ENCODE data around the gene ZSCAN2. TPM values are rescaled to one million over a fixed set of nuclear protein-coding genes. Genes with fewer than 3 reads are reported as not detected.

ZSCAN2 gene
- total RNA-seq, 1 experiment from 2014 or later = 9.7 TPM

DNA sequence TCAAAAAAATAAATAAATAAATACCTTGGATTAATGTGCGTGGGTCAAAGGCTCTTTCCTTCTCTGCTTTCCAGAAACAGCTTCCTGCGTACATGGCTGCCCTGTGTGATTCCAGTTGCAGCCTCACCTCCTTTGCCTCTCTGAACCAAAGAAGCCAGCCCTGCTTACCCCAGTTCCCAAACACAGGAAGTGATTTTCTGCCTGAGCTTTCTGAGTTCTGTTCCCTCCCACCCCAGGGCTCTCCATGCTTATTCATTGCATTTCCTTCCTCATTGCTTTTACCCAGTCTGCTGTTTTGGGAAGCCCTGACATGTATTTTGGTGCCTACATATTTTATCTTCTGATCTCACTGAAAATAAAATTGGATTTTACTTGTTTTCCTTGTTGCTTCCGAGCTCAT, 15.4 kb downstream of the ZSCAN2 start:
- Histone ChIP-seq H3K36me3 (ENCODE audit: low read depth) (peaks cover 12% of the 10 kb centered on the region; the same call in 1 of the 2 replicates), H3K4me1 (replicated peaks; ENCODE audit: insufficient read depth) (no peaks in the 10 kb centered on the region), H3K27ac (no peak overlapping the region), H3K79me2 (ENCODE audit: low read depth) (no peaks in the 10 kb centered on the region), H2AFZ (no peak overlapping the region), H3K4me2 (no peak overlapping the region), H3K4me3 (no peak overlapping the region), H3K9me3 (ENCODE audit: insufficient read depth, low read depth) (peaks cover 13% of the 10 kb centered on the region; the same call in 1 of the 2 replicates), H3K9me2 (ENCODE audit: insufficient read depth) (no peaks in the 10 kb centered on the region), H4K20me1 (ENCODE audit: insufficient read depth) (no peaks in the 10 kb centered on the region), H3F3A (ENCODE audit: insufficient read depth, low read depth) (no peaks in the 10 kb centered on the region), H3K27me3 (ENCODE audit: insufficient read depth, low read depth) (no peaks in the 10 kb centered on the region)
- TF ChIP-seq, protein P1, sequence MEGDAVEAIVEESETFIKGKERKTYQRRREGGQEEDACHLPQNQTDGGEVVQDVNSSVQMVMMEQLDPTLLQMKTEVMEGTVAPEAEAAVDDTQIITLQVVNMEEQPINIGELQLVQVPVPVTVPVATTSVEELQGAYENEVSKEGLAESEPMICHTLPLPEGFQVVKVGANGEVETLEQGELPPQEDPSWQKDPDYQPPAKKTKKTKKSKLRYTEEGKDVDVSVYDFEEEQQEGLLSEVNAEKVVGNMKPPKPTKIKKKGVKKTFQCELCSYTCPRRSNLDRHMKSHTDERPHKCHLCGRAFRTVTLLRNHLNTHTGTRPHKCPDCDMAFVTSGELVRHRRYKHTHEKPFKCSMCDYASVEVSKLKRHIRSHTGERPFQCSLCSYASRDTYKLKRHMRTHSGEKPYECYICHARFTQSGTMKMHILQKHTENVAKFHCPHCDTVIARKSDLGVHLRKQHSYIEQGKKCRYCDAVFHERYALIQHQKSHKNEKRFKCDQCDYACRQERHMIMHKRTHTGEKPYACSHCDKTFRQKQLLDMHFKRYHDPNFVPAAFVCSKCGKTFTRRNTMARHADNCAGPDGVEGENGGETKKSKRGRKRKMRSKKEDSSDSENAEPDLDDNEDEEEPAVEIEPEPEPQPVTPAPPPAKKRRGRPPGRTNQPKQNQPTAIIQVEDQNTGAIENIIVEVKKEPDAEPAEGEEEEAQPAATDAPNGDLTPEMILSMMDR (conservative IDR thresholded peaks at IDR 0.05) = no peak
- TF ChIP-seq EZH2 (IDR thresholded peaks at IDR 0.05; ENCODE audit: low read depth) = no peak
- DNase-seq = no peak
- BruUV-seq (replicated peaks) = no TSS peak
- intact Hi-C loops (cut with micrococcal nuclease; ENCODE audit: unreplicated experiment) = no loop called here
- POLR2A ChIA-PET (ENCODE audit: unreplicated experiment) = interaction anchor here (0.7 kb wide), 1 partner anchor 136 kb away, joined by 4 read pairs; no protein-coding TSS in a partner anchor
- CTCF ChIA-PET = interaction anchor here (0.6 kb wide), 1 partner anchor 145 kb away, joined by 3 read pairs; no protein-coding TSS in a partner anchor

DNA sequence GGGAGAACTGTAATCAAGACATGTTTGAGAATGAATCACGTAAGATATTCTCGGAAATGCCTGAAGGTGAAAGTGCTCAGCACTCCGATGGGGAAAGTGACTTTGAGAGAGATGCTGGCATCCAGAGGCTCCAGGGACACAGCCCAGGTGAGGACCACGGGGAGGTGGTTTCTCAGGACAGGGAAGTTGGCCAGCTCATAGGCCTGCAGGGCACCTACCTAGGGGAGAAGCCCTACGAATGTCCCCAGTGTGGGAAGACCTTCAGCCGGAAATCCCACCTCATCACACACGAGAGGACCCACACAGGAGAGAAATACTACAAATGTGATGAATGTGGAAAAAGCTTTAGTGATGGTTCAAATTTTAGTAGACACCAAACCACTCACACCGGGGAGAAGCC, 19.8 kb downstream of the ZSCAN2 start:
- Histone ChIP-seq H3K9me2 (ENCODE audit: insufficient read depth) (no peaks in the 10 kb centered on the region), H2AFZ (no peak overlapping the region), H3K27ac (no peak overlapping the region), H3K9me3 (ENCODE audit: insufficient read depth, low read depth) (peaks cover 28% of the 10 kb centered on the region), H3K27me3 (ENCODE audit: insufficient read depth, low read depth) (no peaks in the 10 kb centered on the region), H3K4me3 (no peak overlapping the region), H3K79me2 (ENCODE audit: low read depth) (no peaks in the 10 kb centered on the region), H3K36me3 (ENCODE audit: low read depth) (peaks cover 24% of the 10 kb centered on the region), H3K4me1 (replicated peaks; ENCODE audit: insufficient read depth) (no peaks in the 10 kb centered on the region), H3F3A (ENCODE audit: insufficient read depth, low read depth) (no peaks in the 10 kb centered on the region), H3K4me2 (no peak overlapping the region), H4K20me1 (ENCODE audit: insufficient read depth) (no peaks in the 10 kb centered on the region)
- no peak for DNase-seq
- TF ChIP-seq, protein P1 (conservative IDR thresholded peaks at IDR 0.05) = no peak
- no peak for TF ChIP-seq EZH2 (IDR thresholded peaks at IDR 0.05; ENCODE audit: low read depth)
- CTCF ChIA-PET = no interaction called here
- intact Hi-C loops (cut with micrococcal nuclease; ENCODE audit: unreplicated experiment) = no loop called here
- BruUV-seq (replicated peaks) = no TSS peak
- POLR2A ChIA-PET (ENCODE audit: unreplicated experiment) = no interaction called here

DNA sequence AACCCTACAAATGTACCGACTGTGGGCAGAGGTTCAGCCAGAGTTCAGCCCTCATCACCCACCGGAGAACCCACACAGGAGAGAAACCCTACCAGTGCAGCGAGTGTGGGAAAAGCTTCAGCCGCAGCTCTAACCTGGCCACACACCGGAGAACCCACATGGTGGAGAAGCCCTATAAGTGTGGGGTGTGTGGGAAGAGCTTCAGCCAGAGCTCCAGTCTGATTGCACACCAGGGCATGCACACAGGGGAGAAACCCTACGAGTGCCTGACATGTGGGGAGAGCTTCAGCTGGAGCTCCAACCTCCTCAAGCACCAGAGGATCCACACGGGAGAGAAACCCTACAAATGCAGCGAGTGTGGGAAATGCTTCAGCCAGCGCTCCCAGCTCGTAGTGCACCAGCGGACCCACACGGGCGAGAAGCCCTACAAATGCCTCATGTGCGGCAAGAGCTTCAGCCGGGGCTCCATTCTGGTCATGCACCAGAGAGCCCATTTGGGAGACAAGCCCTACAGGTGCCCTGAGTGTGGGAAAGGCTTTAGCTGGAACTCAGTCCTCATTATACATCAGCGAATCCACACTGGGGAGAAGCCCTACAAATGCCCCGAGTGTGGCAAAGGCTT, 20.7 kb downstream of the ZSCAN2 start:
- intact Hi-C loops (cut with micrococcal nuclease; ENCODE audit: unreplicated experiment) = no loop called here
- H3K27ac ChIP-seq = no peak overlapping the region
- H3K36me3 ChIP-seq (ENCODE audit: low read depth) = peaks cover 24% of the 10 kb centered on the region
- H2AFZ ChIP-seq = no peak overlapping the region
- H4K20me1 ChIP-seq (ENCODE audit: insufficient read depth) = no peaks in the 10 kb centered on the region
- H3K79me2 ChIP-seq (ENCODE audit: low read depth) = no peaks in the 10 kb centered on the region
- no peaks in the 10 kb centered on the region for H3K27me3 ChIP-seq (ENCODE audit: insufficient read depth, low read depth)
- H3K9me3 ChIP-seq (ENCODE audit: insufficient read depth, low read depth) = peaks cover 28% of the 10 kb centered on the region
- no peaks in the 10 kb centered on the region for H3F3A ChIP-seq (ENCODE audit: insufficient read depth, low read depth)
- H3K4me3 ChIP-seq = no peak overlapping the region
- ChIA-PET CTCF (no interaction called here), POLR2A (ENCODE audit: unreplicated experiment) (no interaction called here)
- no peaks in the 10 kb centered on the region for H3K9me2 ChIP-seq (ENCODE audit: insufficient read depth)
- H3K4me2 ChIP-seq = no peak overlapping the region
- H3K4me1 ChIP-seq (replicated peaks; ENCODE audit: insufficient read depth) = no peaks in the 10 kb centered on the region
- BruUV-seq (replicated peaks) = no TSS peak
- DNase-seq = no peak
- TF ChIP-seq EZH2 (IDR thresholded peaks at IDR 0.05; ENCODE audit: low read depth) = no peak
- TF ChIP-seq, protein P1 (conservative IDR thresholded peaks at IDR 0.05) = no peak
